Tibial nerve (tissue), 4 donors: ENCODE data around the gene HOXA5. TPM values are rescaled to one million over a fixed set of nuclear protein-coding genes. Genes with fewer than 3 reads are reported as not detected.
A peak's percentile ranks its signal among the peaks of the same experiment; 100 is the strongest.

ENCODE experiments used
- DNase-seq, 2 donors: peaks; one replicate each; pipeline ENCODE4 v3.0.0-alpha.2; 2019; ENCODE audit warnings: low spot score in 2 of 2
- H3K27ac ChIP-seq, 4 donors: fragments of 200-600 bp; sonication (generic) in 3 of 4; one replicate each; pipeline ENCODE4 v1.5.1; 2017 to 2019; ENCODE audit warnings: mild to moderate bottlenecking in 1 of 4
- H3K27me3 ChIP-seq, 2 donors: fragments of 200-600 bp; sonication (generic) in 1 of 2; one replicate each; pipeline versions ENCODE4 v1.5.1 to v1.6.0; 2017 to 2019
- H3K36me3 ChIP-seq, 3 donors: fragments of 200-600 bp; sonication (generic); one replicate each; pipeline ENCODE4 v1.5.1; 2018 to 2019
- H3K4me1 ChIP-seq, 4 donors: fragments of 200-600 bp; sonication (generic) in 3 of 4; one replicate each; pipeline ENCODE4 v1.5.1; 2017 to 2019
- H3K4me3 ChIP-seq, 4 donors: fragments of 200-600 bp; sonication (generic) in 3 of 4; one replicate each; pipeline ENCODE4 v1.5.1; 2017 to 2019; ENCODE audit warnings: mild to moderate bottlenecking in 1 of 4, moderate library complexity in 1 of 4
- H3K9me3 ChIP-seq, 4 donors: fragments of 200-600 bp; sonication (generic) in 3 of 4; one replicate each; pipeline ENCODE4 v1.5.1; 2017 to 2019
- CTCF ChIP-seq, 5 experiments: fragments of 200-600 bp in 3 of 5; fragments of 450-650 bp in 2 of 5; sonication (generic) in 3 of 5; IDR thresholded peaks; one replicate each; pipeline ENCODE4 v1.5.1; 2016 to 2019; ENCODE audit warnings: antibody characterized with exemption in 5 of 5, mild to moderate bottlenecking in 3 of 5, moderate library complexity in 2 of 5
- EP300 ChIP-seq, 2 donors: sonication (generic); formaldehyde crosslinking; IDR thresholded peaks; one replicate each; pipeline ENCODE4 v1.6.1; 2017; ENCODE audit warnings: antibody characterized with exemption in 2 of 2, mild to moderate bottlenecking in 1 of 2
- POLR2A ChIP-seq, 2 donors: fragments of 450-650 bp; IDR thresholded peaks; one replicate each; pipeline ENCODE4 v1.6.1; 2017; ENCODE audit warnings: antibody characterized with exemption in 2 of 2, mild to moderate bottlenecking in 2 of 2, moderate library complexity in 2 of 2
- WGBS, 2 donors: methylation state at CpG; one replicate each; pipeline ENCODE4 v1.1.5; 2018; 5-methylcytosine and 5-hydroxymethylcytosine counted together
- total RNA-seq, 4 donors: library from RNA; depleted of rRNA; stranded (reverse); fragments of >200 nt; gene quantifications; one replicate each; pipeline ENCODE4 v1.1.0, GENCODE V29; 2016

Gene HOXA5
- total RNA-seq, 4 donors from 2014 or later = 12.0 to 25.9 (median 16.6) TPM

GRCh38 chr7:27156916-27157701 is 13.6 kb upstream of the HOXA5 start:
- H3K36me3 ChIP-seq = no peaks in the 10 kb centered on the region
- no peaks in the 10 kb centered on the region for H3K9me3 ChIP-seq
- 35 to 44% methylated on average over 24 to 28 of the region's 30 CpGs for WGBS, 2 donors
- peaks cover 0 to 69% (median 23%) of the 10 kb centered on the region in 4 donors for H3K4me1 ChIP-seq
- DNase-seq = no peak
- H3K4me3 ChIP-seq = peak overlapping the region; percentile 52 to 71 (median 60)
- H3K27me3 ChIP-seq = peaks cover 0 to 96% of the 10 kb centered on the region in 2 donors
- TF ChIP-seq POLR2A (IDR thresholded peaks at IDR 0.05) (no peak), EP300 (IDR thresholded peaks at IDR 0.05) (no peak), CTCF (IDR thresholded peaks at IDR 0.05) (no peak)
- H3K27ac ChIP-seq = peak overlapping the region; percentile 54 to 88 (median 82)

GRCh38 chr7:27156508-27156898 is 13.0 kb upstream of the HOXA5 start, which contains the start of gene HOXA7:
HOXA7 (minus strand) TSS chr7:27156675; CDS start chr7:27156545, 130 bp downstream.
- Histone ChIP-seq H3K9me3 (no peaks in the 10 kb centered on the region), H3K4me3 (peak within 1 kb of the TSS; percentile 52 to 71 (median 60)), H3K27me3 (peaks cover 0 to 96% of the 10 kb centered on the region in 2 donors), H3K36me3 (no peaks in the 10 kb centered on the region), H3K27ac (peak within 1 kb of the TSS; percentile 54 to 88 (median 82)), H3K4me1 (peaks cover 0 to 66% (median 23%) of the 10 kb centered on the region in 4 donors)
- DNase-seq = peak; percentile 79 to 80
- TF ChIP-seq CTCF (IDR thresholded peaks at IDR 0.05) (peak in 1 of 5 experiments; percentile 12), POLR2A (IDR thresholded peaks at IDR 0.05) (peak in 1 of 2 donors; percentile 25), EP300 (IDR thresholded peaks at IDR 0.05) (peak in 1 of 2 donors; percentile 40)
- WGBS, 2 donors = 2% methylated on average over 15 to 33 of the region's 33 CpGs

GRCh38 chr7:27155816-27156507 is 12.5 kb upstream of the HOXA5 start:
- Histone ChIP-seq H3K4me1 (peaks cover 0 to 66% (median 21%) of the 10 kb centered on the region in 4 donors), H3K27ac (peak overlapping the region; percentile 54 to 88 (median 82)), H3K36me3 (no peaks in the 10 kb centered on the region), H3K9me3 (no peaks in the 10 kb centered on the region), H3K27me3 (peaks cover 0 to 97% of the 10 kb centered on the region in 2 donors), H3K4me3 (peak overlapping the region; percentile 52 to 71 (median 60))
- WGBS, 2 donors = 1 to 5% methylated on average over 6 to 52 of the region's 63 CpGs
- TF ChIP-seq POLR2A (IDR thresholded peaks at IDR 0.05) (no peak), EP300 (IDR thresholded peaks at IDR 0.05) (no peak), CTCF (IDR thresholded peaks at IDR 0.05) (no peak)
- no peak for DNase-seq

GRCh38 chr7:27154901-27155815 is 11.7 kb upstream of the HOXA5 start:
- H3K4me1 ChIP-seq = peaks cover 0 to 65% (median 19%) of the 10 kb centered on the region in 4 donors
- peaks cover 0 to 97% of the 10 kb centered on the region in 2 donors for H3K27me3 ChIP-seq
- WGBS, 2 donors = 29 to 57% methylated on average over 47 to 48 of the region's 48 CpGs
- no peaks in the 10 kb centered on the region for H3K36me3 ChIP-seq
- H3K27ac ChIP-seq = peak overlapping the region in 3 of 4 donors; percentile 81 to 88 (median 82)
- no peaks in the 10 kb centered on the region for H3K9me3 ChIP-seq
- no peak for TF ChIP-seq POLR2A (IDR thresholded peaks at IDR 0.05)
- no peak for TF ChIP-seq EP300 (IDR thresholded peaks at IDR 0.05)
- TF ChIP-seq CTCF (IDR thresholded peaks at IDR 0.05) = no peak
- peak overlapping the region; percentile 52 to 71 (median 60) for H3K4me3 ChIP-seq
- no peak for DNase-seq
